ENCODE data around the gene FAM110C.
"Not testable (repeated sequence)": the region's sequence is repeated elsewhere in the genome, so short reads cannot be mapped to it uniquely, and the experiment has no call there.

FAM110C gene, protein sequence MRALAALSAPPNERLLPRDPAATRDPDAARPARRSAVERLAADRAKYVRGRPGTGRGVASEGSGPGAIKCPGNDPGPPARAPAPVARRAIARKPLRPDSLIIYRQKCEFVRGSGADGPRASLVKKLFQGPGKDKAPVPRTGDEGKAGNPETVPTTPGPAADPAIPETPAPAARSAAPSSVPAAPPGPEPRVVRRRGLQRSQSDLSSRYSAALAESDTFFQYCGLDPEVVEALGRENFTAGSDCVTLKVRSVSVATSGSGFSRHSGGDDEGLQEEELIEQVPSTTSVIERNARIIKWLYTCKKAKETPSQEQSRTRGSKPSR

DNA sequence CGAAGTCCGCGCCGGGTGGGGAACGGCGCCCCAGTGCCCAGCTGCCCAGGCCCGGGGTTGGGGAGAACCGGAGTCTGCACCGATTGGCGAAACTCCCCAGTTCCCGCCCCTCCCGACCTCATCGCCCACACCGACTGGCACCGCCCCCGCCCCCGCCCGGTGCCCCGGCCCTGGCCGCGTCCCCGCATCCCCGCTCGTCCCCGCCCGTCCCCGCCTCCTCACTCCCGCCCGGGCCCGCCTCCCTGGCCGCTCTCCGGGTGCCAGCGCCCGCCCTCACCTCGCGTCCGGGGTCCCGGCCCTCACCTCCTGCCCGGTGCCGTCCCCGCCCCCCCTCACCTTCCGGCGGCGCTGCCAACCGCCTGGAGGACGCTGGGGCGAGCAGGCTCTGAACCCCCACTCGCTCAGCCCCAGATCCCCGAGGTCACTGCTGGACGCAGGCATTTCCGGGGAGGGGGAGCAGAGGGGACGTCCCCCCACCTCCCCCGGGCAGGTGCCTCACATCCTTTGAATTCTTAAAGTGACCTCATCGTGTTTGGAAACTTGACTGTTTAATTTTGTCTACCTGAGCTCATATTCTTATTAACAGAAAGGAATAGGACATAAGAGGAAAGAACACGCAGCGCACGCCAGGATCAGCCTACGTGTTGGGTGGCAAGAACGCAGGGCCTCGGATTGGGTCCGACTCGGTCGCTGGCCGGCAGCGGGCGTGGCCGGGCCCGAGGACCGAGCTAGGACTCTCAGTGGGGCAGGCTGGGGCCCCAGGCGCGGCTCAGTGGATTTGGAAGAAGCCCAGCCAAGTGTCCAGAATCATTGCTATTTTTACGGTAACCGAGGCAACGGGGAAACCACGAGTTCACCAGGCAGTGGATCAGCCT is at the start of gene FAM110C:
FAM110C (minus strand) TSS at position 35 of the 875 bp plus-strand sequence. CDS start 120 bp downstream, outside the sequence.
- no peak for DNase-seq (ENCODE audit: low read depth)

DNA sequence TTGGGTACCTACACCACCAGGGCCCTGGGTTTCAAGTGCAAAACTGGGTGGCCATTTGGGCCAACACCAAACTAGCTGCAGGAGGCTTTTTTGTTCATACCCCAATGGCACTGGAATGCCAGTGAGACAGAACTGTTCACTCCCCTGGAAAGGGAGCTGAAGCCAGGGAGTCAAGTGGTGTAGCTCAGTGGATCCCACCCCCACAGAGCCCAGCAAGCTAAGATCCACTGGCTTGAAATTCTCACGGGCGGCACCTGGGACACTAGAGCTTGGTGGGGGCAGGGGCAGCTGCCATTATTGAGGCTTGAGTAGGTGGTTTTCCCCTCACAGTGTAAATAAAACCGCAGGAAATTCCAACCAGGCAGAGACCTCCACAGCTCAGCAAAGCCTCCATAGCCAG is 46.0 kb upstream of the FAM110C start:
- no peak for DNase-seq (ENCODE audit: low read depth)

DNA sequence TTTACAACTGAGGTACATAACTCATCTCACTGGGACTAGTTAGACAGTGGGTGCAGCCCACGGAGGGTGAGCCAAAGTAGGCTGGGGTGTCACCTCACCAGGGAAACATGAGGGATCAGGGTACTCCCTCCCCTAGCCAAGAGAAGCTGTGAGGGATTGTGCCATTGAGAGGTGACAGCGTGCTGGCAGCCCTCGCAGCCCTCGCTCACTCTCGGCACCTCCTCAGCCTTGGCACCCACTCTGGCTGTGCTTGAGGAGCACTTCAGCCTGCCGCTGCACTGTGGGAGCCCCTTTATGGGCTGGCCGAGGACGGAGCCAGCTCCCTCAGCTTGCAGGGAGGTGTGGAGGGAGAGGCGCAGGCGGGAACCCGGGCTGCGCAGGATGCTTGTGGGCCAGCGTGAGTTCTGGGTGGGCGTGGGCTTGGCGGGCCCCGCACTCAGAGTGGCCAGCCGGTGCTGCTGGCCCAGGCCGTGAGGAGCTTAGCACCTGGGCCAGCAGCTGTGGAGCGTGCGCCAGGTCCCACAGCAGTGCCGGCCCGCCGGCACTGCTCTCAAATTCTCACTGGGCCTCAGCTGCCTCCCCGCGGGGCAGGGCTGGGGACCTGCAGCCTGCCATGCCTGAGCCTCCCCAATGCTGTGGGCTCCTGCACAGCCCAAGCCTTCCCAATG is 44.5 kb upstream of the FAM110C start:
- DNase-seq (ENCODE audit: low read depth): no peak

DNA sequence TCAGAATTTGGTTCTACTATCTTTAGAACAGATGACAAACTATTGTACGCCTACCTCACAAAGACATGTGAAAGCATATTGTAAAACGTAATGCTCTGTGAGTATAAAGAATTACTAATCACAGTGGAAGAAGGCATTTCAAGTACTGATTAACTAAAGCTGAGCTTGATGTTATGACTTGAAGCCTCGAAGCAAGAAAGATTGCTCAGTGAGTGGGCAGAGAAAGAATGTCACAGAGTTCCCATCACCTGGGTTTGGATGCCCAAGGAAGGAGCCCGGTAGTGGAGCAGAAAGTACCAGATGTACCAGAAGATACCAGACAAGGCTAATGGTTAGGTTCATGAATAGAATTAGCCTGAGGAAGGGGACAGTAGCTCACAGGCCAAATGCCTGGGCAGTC is 39.5 kb upstream of the FAM110C start:
- no peak for DNase-seq (ENCODE audit: low read depth)

DNA sequence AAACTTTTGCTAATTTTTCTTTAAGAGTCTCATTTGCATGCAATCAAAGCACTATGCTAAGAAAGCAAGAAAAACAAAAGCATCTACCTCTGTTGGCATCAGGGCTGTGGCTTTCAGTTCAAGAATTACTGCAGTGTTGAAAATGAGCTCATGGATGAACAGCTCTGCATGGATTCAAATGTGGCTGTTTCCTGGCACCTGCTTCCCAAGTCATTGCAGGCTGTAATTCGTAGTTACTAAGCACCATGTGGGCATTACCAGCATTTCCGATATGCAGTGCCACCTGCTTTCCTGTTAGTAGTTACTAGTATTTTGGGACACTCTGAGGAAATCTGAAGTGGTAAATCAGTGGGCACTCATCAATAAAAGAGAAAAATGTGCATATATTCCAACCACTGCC is 37.8 kb upstream of the FAM110C start:
- DNase-seq (ENCODE audit: low read depth): no peak

DNA sequence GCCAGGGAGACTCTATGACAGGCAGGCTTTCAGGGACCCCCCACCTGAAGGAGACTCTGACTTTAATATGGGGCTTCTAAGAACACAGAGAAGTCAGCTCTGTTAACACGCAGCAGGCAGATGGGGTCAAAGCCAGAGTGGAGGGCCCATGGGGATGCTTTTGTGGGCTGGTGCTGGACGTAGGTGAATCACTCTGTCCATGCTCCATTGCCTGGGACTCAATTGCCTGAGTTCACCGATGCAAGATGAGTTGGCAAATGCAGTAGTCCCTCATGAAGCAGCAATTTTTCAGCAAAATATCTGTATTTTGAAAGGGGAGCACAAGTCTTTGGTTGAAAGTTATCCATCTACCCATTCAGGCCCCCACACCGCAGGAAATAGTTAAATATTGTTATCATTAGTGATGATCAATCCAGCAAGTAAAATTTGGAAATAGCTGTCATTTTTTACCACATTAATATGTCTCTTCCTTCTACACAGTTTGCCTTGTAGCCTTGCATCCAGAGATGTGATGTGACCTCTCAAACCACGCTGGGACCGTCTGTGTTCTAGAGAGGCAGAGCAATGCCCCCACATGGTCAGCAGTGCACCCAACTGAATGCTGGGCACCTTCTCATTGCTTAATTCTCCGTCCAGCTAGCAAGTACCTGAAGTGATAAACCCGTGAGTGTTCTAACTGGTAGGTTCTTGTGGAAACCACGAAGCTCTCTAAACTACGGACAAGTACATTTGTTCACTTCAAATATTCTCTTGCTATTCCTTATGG is 34.8 kb upstream of the FAM110C start:
- DNase-seq (ENCODE audit: low read depth): no peak

DNA sequence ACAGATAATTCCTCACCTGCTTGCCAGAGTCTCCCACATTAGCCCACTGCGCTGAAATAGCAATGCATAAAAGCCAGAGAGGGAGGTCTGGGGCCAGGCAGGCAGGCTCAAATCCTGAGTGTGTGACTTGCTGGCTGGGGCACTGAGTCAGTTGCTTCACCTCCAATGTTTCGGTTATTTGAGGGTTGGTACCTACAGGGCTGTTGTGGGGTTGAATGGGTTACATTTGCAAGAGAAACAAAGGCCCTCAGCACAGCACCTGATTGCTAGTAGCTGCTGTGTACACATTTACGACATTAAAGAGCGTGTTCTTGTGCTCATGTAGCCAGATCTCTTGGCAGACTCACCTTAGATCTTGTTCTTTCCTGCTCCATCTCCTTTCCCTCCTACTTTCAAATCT is 34.1 kb upstream of the FAM110C start:
- DNase-seq (ENCODE audit: low read depth): no peak

DNA sequence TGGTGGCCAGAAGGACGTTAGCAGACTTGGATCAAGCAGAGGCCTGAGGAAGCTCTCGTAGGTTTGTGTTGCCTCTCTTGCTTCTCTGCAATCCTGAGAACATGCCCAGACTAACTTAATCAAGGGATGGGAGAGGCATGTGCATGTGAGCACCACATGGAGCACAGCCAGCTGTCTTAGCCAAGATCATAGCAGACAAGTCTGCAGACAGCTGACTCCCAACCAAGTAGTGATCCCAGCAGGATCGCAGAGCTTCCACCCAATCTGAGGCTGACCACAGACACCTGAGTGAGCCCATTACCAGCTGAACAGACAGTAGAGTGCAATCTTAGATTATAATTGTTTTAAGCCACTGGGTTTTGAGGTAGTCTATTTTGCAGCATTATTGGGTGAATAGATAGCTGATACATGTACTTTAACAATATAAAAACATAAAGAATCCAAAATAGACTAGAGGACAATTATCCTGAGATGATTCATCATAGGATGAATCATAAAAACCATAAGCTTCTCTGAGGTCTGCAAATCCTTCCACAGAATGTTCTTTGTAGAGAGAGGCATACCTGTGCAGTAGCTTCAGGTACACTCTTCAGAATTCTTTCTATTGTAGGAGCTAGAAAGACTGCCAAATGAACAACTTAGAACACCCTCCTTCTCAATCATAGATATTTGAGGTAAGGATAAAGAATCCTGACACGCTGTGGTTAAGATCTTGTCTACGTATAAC is 25.2 kb upstream of the FAM110C start:
- no peak for DNase-seq (ENCODE audit: low read depth)

DNA sequence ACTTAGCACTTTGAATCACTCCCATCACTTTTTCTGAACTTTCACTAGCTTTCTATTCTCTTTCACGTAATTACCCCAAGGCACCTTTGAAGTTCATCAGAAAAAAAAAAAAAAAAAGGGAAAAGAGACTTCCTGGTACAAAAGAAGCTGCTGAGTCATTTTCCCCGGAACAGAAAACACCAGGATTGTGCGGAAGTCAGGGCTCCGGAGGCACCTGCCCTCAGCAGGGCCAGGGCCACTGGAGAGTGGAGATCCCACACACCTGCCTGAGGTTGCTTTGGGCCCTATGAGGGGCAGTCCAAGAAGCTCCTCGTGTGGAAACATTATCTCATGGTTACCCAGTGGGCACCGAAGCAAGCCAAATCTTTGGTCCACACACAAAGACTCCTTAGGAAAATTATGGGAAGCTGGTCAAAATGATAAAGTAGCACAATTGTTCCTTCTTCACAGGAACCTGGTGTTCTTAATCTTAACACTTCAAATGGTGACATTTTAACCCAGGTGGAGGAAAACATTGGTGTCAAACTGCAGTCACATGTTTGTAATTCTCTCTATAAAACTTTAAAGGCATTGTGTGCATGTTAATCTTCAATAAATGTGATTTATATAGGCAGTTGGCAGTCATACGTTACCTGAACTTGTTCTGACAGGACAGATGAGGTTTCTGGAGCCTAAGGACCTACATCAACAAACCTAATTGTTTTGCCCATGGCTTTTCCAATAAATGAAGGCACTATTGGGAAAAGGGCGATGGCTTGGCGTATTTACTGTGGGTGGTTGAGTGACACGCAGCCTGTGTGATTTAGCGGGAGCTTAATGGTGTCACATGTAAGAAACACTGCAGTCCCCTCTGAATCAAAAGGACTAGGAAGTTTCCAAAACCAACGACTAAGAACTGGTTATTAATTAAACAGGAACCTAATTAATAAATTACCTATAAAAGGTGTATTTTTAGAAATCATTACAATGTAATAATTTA is 23.4 kb upstream of the FAM110C start:
- no peak for DNase-seq (ENCODE audit: low read depth)

DNA sequence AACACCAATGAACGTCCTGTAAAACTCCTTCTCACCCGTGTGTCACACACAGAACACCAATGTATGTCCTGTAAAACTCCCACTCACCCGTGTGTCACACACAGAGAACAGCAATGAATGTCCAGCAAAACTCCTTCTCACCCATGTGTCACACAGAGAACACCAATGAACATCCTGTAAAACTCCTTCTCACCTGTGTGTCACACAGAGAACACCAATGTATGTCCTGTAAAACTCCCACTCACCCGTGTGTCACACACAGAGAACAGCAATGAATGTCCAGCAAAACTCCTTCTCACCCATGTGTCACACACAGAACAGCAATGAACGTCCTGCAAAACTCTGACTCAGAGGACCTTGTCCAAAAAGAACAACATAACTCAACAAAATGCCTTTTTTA is 22.3 kb upstream of the FAM110C start:
- not testable (repeated sequence) for DNase-seq (ENCODE audit: low read depth)

DNA sequence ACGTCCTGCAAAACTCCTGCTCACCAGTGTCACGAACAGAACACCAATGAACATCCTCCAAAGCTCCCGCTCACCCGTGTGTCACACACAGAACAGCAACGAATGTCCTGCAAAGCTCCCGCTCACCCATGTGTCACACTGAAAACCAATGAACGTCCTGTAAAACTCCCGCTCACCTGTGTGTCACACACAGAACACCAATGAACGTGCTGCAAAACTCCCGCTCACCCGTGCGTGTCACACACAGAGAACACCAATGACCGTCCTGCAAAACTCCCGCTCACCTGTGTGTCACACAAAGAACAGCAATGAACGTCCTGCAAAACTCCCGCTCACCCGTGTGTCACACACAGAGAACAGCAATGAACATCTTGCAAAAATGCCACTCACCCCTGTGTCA is 20.5 kb upstream of the FAM110C start:
- DNase-seq (ENCODE audit: low read depth): no peak

DNA sequence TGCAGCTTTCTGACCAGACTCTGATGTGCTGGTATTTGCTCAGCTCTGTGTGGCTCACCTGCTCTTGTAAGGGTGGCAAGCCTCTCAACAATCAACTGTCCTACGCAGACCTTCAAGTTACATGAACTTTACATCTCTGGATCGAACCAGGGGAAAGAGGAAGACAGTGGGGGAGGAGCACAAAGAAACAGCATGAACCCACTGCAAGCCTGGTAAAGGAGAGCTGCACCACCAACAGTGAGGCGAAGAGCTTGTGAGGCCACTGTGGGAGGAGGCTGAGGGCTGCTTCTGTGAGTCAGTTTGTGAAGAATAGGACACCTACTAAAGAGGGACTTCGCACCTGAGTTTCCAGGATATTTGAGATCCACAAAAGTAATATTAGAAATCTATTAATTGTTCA is 18.8 kb upstream of the FAM110C start:
- no peak for DNase-seq (ENCODE audit: low read depth)

DNA sequence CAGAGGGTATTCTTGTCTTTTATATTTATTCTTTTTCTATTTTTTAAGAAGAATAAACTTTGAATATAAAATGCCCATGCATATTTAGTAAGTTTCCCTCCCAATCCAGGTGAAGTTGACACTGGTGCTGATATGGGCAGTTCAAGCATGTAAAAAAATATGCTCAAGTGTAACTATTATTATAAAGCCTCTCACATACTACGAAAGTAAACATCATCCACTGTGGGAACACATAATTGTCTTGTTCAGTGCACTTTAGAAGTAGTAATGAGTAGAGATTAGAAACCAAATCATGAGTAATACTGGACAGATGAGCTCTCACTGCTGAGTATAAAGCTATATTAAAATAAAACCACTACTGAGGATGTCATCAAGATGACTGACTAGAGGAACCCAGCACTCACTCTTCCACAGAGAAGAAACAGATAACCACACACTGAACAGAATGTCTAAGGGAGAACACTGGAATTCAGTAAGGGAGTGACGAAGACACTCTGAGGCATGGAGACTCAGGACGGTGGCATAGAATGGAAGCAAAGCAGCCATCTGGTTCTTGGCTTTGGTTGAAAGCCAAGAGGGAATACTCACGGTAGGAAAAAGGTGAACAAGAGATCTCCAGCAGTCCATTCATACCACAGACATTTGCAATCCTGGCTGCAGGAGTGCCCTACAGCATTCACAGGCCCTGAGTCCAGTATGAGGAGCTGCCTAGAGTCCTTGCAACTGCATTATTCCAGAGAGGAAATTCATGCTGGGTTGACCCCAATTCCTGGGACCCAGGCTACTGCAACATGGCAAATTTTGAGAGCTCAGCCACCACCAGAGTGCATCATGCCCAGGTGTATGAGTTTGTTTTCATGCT is 9.5 kb upstream of the FAM110C start:
- DNase-seq (ENCODE audit: low read depth): no peak

DNA sequence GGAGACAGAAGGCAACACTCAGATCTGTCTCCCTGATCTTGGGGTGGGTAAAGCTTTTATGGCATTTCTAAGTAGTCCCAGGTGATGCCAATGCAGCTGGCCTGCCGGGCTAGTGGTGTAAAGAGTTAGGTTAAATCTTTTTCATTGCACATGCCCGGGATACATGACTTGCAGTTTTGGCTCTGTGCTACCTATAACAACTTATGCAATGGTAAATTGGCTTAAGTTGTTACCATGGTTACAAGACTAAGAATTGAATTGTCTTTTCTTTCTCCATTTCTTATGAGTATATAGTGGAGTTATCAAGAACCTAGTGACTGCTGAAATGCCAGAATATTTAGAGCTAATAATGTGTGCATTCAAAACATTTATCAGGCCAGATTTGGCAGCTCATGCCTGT is 5.3 kb upstream of the FAM110C start:
- DNase-seq (ENCODE audit: low read depth): no peak

DNA sequence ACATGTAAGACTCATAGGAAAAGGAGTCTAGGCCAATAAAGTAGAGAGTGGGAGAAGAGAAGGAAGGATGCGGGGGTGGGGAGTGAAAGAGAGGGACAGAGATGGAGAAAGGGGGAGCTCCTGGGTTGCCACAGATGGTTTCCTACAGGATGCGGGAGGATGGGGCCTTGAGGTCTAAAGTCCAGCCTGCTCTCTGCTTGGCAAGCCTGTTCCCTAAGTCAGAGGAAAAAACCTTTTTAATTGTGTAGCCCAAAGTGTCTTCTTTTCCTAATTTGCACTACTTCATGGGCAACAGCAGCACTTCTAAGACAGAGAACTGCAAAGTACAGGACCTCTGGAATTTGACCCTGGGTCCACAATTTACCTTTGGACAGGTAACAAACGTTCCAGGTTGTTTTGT is 1.4 kb upstream of the FAM110C start:
- DNase-seq (ENCODE audit: low read depth): no peak

DNA sequence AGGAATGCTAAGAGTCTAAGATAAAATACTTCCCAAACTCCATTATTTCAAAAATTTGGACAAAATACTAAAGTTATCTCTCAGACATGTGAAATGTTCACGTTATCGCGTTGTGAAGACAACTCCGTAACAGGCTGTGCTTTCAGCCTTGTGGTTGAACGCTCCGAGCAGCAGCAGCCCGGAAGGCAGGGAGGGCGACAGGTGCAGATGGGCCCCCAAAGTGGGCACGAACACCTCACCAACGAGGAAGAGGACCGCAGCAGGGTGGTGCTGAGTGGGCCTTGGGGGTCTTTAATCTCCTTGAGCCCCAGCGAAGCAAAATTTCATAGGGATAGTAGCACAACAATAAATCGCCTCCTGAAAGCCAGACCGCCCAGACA is 1.0 kb upstream of the FAM110C start:
- DNase-seq (ENCODE audit: low read depth): no peak

DNA sequence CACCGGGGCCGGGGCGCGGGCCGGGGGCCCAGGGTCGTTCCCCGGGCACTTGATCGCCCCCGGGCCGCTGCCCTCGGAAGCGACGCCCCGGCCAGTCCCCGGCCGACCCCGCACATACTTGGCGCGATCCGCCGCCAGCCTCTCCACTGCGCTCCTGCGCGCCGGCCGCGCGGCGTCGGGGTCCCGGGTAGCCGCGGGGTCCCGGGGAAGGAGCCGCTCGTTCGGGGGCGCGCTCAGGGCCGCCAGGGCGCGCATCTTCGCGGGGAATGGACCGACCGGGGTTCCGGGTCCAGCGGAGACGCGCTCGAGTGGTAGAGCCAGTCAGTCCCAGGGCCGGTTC is 204 bp downstream of the FAM110C start:
- DNase-seq (ENCODE audit: low read depth): no peak

DNA sequence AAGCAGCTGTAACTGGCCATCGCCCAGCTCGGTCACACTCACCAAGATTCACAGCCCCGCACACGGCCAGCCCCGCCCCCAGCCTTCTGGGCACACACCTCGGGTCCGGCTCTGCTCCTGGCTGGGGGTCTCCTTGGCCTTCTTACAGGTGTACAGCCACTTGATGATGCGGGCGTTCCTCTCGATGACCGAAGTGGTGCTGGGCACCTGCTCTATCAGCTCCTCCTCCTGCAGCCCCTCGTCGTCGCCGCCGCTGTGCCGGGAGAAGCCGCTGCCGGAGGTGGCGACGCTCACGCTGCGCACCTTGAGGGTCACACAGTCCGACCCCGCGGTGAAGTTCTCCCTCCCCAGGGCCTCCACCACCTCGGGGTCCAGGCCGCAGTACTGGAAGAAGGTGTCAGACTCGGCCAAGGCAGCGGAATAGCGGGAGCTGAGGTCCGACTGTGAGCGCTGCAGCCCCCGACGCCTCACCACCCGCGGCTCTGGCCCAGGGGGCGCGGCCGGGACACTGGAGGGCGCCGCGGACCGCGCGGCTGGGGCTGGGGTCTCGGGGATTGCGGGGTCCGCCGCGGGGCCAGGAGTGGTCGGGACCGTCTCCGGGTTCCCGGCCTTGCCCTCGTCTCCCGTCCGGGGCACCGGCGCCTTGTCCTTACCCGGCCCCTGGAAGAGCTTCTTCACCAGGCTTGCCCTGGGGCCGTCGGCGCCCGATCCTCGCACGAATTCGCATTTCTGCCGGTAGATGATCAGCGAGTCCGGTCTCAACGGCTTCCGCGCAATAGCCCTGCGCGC is 769 bp downstream of the FAM110C start:
- DNase-seq (ENCODE audit: low read depth): no peak

All from fibroblast of the conjunctiva (primary cell).